Activated T-helper 9 cell treated with anti-CD3 and anti-CD28 coated beads, Interleukin-2, amount 50 U/mL, for 16 hours (primary cell): ENCODE measurements around the gene GPER1.
"Not testable (repeated sequence)": the region's sequence is repeated elsewhere in the genome, so short reads cannot be mapped to it uniquely, and the experiment has no call there.

ENCODE experiments used
- DNase-seq: peaks from one replicate; pipeline ENCODE4 v3.0.0-alpha.2; 2020; ENCODE audit warnings: low read depth

GPER1 gene

GRCh38 chr7:1070544-1071011 is 17.3 kb upstream of the GPER1 start:
- no peak for DNase-seq

GRCh38 chr7:1071731-1072254 is 16.1 kb upstream of the GPER1 start:
- no peak for DNase-seq

- no peak for DNase-seq
These were observed 14.6 kb upstream of the GPER1 start for GRCh38 chr7:1073142-1073977.

- not testable (repeated sequence) for DNase-seq
These were observed 13.9 kb upstream of the GPER1 start for GRCh38 chr7:1074018-1074417.

- no peak for DNase-seq
These were observed 13.1 kb upstream of the GPER1 start for GRCh38 chr7:1074593-1075431.

GRCh38 chr7:1076184-1077072 is 11.5 kb upstream of the GPER1 start:
- no peak for DNase-seq

GRCh38 chr7:1078519-1078918 is 9.4 kb upstream of the GPER1 start:
- no peak for DNase-seq

GRCh38 chr7:1078985-1079384 is 8.9 kb upstream of the GPER1 start:
- DNase-seq, result no peak

GRCh38 chr7:1079546-1079945 is 8.4 kb upstream of the GPER1 start:
- no peak for DNase-seq

- DNase-seq, result no peak
These were observed 7.5 kb upstream of the GPER1 start for GRCh38 chr7:1080252-1080920.

- DNase-seq, result no peak
These were observed 7.0 kb upstream of the GPER1 start for GRCh38 chr7:1080921-1081255.

GRCh38 chr7:1081336-1081735 is 6.6 kb upstream of the GPER1 start:
- no peak for DNase-seq

GRCh38 chr7:1081931-1082401 is 5.9 kb upstream of the GPER1 start:
- no peak for DNase-seq

GRCh38 chr7:1083729-1084657 is 3.9 kb upstream of the GPER1 start:
- DNase-seq, result no peak

- DNase-seq, result no peak
These were observed 2.6 kb upstream of the GPER1 start for GRCh38 chr7:1085266-1085665.

GRCh38 chr7:1085910-1086421 is 1.9 kb upstream of the GPER1 start:
- no peak for DNase-seq

GRCh38 chr7:1086588-1087464 is 1.1 kb upstream of the GPER1 start:
- peak; percentile 55 for DNase-seq

GRCh38 chr7:1087465-1087814 is 473 bp upstream of the GPER1 start:
- no peak for DNase-seq

- DNase-seq, result no peak
These were observed 2.3 kb downstream of the GPER1 start for GRCh38 chr7:1090236-1090635.
